ENCODE data around the gene FAM151B.

The FAM151B gene

DNA sequence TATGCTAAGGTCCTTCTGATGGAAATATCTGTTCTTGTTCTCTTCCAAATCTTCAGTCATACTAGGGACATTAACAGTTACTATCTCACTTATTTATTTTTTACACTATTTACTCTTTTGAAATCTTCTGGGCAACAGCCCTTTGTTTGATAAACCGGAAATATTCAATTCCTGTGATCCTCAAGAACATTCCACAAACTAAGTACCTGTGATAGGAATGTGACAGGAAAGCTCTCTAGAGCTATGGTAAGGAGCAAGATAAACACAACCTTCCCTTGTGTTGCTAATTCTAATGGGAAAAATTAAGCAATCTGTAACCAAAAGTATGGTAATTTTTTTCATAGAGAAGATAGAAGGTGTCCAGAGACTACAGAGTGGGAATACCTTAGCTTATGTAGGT is 104.2 kb downstream of the FAM151B start:
- no peak for DNase-seq

All from right forelimb (tissue), 1 donor.